ENCODE data around the gene PCBP3. TPM values are rescaled to one million over a fixed set of nuclear protein-coding genes. Genes with fewer than 3 reads are reported as not detected.

PCBP3 gene
- total RNA-seq, 1 donor from 2014 or later: 5.0 TPM

DNA sequence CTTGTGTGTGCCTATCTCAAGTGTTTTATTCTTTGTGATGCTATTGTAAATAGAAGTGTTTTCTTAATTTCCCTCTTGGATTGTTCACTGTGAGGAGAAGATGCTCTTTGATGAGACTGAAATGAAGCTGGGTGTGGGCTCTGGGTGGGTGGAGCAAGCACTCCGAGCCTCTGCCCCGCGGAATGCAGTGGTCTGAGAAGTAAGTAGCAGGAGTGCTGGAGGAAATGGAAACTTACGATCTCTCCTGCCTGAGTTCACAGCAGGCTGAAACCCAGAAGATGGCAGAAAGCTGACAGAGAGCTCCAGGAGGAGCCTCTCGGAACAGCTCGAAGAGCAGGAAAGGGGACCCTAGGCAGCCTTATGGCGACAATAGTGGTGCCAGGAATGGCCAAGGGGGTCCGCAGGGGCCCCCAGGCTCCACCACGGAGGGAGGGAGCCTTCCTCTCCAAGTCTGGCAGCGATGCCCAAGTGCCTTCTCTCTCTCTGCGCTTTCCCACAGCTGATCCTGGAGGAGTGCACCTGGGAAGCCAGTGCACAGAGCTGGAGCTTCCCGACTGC is 211.2 kb downstream of the PCBP3 start:
- H3K4me1 Mint-ChIP-seq: peaks cover 25% of the 10 kb centered on the region
- H3K27me3 Mint-ChIP-seq (ENCODE audit: low read depth): no peaks in the 10 kb centered on the region
- no peak overlapping the region for H3K4me3 Mint-ChIP-seq
- H3K36me3 Mint-ChIP-seq: no peaks in the 10 kb centered on the region
- TF ChIP-seq, protein P1, sequence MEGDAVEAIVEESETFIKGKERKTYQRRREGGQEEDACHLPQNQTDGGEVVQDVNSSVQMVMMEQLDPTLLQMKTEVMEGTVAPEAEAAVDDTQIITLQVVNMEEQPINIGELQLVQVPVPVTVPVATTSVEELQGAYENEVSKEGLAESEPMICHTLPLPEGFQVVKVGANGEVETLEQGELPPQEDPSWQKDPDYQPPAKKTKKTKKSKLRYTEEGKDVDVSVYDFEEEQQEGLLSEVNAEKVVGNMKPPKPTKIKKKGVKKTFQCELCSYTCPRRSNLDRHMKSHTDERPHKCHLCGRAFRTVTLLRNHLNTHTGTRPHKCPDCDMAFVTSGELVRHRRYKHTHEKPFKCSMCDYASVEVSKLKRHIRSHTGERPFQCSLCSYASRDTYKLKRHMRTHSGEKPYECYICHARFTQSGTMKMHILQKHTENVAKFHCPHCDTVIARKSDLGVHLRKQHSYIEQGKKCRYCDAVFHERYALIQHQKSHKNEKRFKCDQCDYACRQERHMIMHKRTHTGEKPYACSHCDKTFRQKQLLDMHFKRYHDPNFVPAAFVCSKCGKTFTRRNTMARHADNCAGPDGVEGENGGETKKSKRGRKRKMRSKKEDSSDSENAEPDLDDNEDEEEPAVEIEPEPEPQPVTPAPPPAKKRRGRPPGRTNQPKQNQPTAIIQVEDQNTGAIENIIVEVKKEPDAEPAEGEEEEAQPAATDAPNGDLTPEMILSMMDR (IDR thresholded peaks at IDR 0.05; ENCODE audit: unreplicated experiment): no peak
- H3K9me3 Mint-ChIP-seq: no peaks in the 10 kb centered on the region
- H3K27ac Mint-ChIP-seq: peak overlapping the region; percentile 9
- DNase-seq (ENCODE audit: low spot score in 2 of 2, unreplicated experiment in 2 of 2): no peak

DNA sequence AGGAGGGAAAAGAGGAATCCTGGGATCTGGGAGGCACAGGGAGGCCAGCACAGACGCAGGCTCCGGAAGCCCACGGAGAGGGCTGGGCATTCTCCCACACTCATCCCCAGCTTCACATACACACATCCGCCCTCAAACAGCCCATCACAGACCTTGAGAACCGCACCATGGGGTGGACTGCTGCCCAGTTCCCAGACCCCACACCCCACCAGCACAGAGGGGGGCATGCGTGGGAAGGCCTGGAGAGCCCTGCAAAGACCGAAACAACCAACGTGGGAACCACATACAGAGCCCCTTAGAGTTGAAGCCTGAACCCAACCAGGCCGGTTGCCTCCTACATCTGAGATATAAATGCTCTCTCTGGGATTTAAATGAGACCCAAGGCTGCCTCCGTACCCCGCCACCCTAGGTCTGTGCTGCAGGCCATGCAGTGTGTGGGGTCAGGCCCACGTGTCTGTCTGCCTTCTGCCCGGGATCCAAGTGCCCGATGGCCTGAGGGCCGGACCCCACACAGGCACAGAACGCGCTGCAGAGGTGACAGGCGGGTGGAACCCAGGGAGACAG is 211.8 kb downstream of the PCBP3 start:
- no peaks in the 10 kb centered on the region for H3K27me3 Mint-ChIP-seq (ENCODE audit: low read depth)
- TF ChIP-seq, protein P1 (IDR thresholded peaks at IDR 0.05; ENCODE audit: unreplicated experiment): no peak
- H3K4me3 Mint-ChIP-seq: no peak overlapping the region
- H3K9me3 Mint-ChIP-seq: no peaks in the 10 kb centered on the region
- DNase-seq (ENCODE audit: low spot score in 2 of 2, unreplicated experiment in 2 of 2): no peak
- H3K27ac Mint-ChIP-seq: no peak overlapping the region
- H3K4me1 Mint-ChIP-seq: peaks cover 25% of the 10 kb centered on the region
- H3K36me3 Mint-ChIP-seq: no peaks in the 10 kb centered on the region

GRCh38 chr21:45856442-45856841 is 212.9 kb downstream of the PCBP3 start:
- Mint-ChIP-seq H3K4me3 (no peak overlapping the region), H3K27me3 (ENCODE audit: low read depth) (no peaks in the 10 kb centered on the region), H3K27ac (no peak overlapping the region), H3K36me3 (no peaks in the 10 kb centered on the region), H3K4me1 (peaks cover 26% of the 10 kb centered on the region), H3K9me3 (no peaks in the 10 kb centered on the region)
- DNase-seq (ENCODE audit: low spot score in 2 of 2, unreplicated experiment in 2 of 2): peak in 1 of 2 experiments; percentile 21
- TF ChIP-seq, protein P1 (IDR thresholded peaks at IDR 0.05; ENCODE audit: unreplicated experiment): no peak

DNA sequence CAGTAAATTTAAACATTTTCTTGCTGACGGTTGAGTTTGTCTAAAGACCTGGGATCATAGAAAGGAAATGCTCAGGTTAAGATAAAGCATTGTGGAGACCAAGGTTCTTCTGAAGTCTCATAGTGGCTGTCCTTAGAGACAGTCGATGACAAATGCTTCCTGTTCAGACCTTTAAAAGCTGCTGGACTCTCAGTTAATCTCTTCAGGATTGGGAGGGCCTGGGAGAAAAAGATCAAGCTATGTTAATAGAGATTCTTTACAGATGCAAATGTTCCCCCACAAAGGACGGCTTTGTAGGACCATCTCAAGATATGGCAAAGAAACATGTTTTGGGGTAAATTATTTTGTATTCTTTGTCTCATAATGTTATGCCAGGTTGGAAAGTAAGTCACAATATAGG is 213.4 kb downstream of the PCBP3 start:
- Mint-ChIP-seq H3K36me3 (no peaks in the 10 kb centered on the region), H3K4me3 (no peak overlapping the region), H3K4me1 (peaks cover 27% of the 10 kb centered on the region), H3K9me3 (no peaks in the 10 kb centered on the region), H3K27ac (no peak overlapping the region), H3K27me3 (ENCODE audit: low read depth) (no peaks in the 10 kb centered on the region)
- TF ChIP-seq, protein P1 (IDR thresholded peaks at IDR 0.05; ENCODE audit: unreplicated experiment): no peak
- no peak for DNase-seq (ENCODE audit: low spot score in 2 of 2, unreplicated experiment in 2 of 2)

GRCh38 chr21:45857761-45858160 is 214.2 kb downstream of the PCBP3 start:
- H3K4me1 Mint-ChIP-seq: peaks cover 27% of the 10 kb centered on the region
- TF ChIP-seq, protein P1 (IDR thresholded peaks at IDR 0.05; ENCODE audit: unreplicated experiment): no peak
- no peaks in the 10 kb centered on the region for H3K27me3 Mint-ChIP-seq (ENCODE audit: low read depth)
- DNase-seq (ENCODE audit: low spot score in 2 of 2, unreplicated experiment in 2 of 2): peak in 1 of 2 experiments; percentile 17
- H3K9me3 Mint-ChIP-seq: no peaks in the 10 kb centered on the region
- H3K36me3 Mint-ChIP-seq: no peaks in the 10 kb centered on the region
- no peak overlapping the region for H3K4me3 Mint-ChIP-seq
- no peak overlapping the region for H3K27ac Mint-ChIP-seq

Data from mesothelial cell of epicardium (in vitro differentiated cells).